ENCODE data around the gene SPACA4.

Gene SPACA4

DNA sequence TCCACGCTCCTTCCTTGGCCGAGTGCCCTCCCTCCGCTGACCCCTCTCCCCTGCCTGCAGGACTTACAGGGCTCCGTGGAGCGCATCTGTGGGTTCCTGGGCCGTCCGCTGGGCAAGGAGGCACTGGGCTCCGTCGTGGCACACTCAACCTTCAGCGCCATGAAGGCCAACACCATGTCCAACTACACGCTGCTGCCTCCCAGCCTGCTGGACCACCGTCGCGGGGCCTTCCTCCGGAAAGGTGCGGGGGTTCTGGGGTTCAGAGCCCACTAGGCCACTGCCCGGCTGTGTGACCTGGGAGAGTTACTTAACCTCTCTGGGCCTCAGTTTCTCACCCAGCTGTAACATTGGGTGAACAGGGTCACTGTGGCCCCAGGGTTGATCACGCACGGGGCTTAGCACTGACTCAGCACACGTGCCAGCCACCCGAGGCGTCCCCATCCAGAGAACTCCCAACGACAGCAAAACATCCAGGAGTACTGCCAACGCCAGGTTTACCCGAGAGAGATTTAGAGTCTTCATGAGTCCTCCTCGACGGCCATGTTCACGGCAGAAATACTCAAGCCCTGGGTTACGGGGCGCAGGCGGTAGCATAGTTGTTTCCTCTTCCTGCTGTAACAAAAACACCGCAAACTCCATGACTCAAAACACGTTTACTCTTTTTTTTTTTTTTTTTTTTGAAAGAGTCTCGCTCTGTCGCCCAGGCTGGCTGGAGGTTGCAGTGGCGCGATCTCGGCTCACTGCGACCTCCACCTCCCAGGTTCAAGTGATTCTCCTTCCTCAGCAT lies 9.7 kb upstream of the SPACA4 start:
- DNase-seq (ENCODE audit: low read depth in 2 of 2), result no peak

DNA sequence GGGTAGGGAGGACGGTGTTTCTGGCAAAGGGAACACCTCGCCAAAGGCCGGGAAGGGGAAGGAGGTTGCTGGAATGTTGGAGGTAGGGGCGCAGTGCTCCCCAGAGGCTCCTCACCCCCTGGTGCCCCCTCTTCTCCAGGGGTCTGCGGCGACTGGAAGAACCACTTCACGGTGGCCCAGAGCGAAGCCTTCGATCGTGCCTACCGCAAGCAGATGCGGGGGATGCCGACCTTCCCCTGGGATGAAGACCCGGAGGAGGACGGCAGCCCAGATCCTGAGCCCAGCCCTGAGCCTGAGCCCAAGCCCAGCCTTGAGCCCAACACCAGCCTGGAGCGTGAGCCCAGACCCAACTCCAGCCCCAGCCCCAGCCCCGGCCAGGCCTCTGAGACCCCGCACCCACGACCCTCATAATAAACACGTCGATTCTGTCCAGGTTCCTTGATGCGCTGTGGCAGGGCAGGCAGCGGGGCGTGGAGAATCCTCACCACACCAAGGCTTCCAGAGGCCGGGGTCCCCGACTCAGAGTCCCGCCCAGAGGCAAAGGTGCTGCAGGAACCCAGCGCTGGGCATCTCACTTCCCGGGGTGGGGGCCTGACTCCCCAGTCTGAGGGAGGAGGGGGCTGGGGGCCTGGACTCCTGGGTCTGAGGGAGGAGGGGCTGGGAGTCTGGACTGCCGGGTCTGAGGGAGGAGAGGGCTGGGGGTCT lies 7.4 kb upstream of the SPACA4 start:
- DNase-seq (ENCODE audit: low read depth in 2 of 2), result no peak

DNA sequence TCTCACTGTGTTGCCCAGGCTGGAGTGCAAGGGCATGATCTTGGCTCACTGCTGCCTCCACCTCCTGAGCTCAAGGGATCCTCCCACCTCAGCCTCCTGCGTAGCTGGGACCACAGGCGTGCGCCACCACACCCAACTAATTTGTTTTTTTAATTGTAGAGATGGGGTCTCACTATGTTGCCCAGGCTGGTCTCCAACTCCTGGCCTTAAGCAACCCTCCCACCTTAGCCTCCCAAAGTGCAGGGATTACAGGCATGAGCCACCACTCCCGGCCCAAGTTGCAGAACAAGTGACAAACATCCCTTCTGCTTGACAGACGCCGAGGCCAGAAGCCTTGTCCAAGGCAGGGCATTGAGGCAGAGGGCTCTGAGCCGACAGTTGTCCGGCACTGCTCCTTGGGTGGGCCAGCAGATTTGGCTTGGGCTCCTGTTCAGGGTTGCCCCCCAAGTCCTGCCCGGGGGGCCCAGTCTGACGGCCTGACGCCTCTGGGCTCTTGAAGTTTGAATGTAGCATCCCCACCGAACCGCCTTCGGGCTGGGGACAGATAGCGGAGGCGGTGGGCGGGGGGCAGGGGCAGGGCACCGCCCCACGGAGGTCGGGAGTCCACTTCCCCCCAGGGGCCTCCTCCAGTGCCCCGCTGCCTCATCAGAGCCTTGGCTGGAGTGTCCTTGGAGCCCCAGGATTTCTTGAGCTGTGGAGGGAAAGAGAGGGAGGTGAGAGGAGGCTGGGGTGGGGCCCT lies 5.7 kb upstream of the SPACA4 start:
- no peak for DNase-seq (ENCODE audit: low read depth in 2 of 2)

DNA sequence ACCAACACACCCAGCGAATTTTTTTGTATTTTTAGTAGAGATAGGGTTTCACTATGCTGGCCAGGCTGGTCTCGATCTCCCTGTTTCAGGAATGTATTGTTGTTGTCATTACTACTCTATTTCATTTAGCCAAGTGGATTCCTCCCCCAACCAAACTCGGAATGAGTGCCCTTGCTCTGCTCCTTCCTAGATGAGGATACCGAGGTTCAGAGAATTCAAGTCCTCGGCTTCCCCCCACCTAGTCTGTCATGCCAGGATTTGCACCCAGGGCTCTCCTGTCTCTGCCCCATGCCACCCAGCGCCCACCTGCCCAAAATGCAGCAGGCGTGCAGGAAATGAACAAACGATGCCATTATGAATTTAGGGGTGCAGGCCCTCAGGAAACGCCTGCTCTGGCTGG lies 3.5 kb upstream of the SPACA4 start:
- no peak for DNase-seq (ENCODE audit: low read depth in 2 of 2)

DNA sequence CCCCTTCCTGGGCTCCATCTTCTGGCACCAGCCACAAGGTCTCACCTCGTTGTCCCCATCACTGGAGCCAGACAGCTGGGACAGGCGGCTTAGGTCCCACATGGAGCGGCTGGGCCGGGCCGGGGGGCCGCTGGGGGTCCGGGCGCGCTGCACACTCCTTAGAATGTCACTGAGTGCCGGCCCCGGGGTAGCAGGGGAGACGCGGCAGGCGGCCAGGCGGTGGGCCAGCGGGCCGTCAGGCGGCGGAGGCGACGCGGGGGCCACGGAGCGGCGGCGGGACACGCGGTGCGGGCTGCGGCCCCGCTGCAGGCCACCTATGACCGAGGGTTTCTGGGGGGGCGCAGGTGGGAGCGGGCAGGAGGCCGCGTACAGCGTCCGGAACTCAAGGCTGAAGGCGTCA lies 3.1 kb upstream of the SPACA4 start:
- DNase-seq (ENCODE audit: low read depth in 2 of 2), result no peak

DNA sequence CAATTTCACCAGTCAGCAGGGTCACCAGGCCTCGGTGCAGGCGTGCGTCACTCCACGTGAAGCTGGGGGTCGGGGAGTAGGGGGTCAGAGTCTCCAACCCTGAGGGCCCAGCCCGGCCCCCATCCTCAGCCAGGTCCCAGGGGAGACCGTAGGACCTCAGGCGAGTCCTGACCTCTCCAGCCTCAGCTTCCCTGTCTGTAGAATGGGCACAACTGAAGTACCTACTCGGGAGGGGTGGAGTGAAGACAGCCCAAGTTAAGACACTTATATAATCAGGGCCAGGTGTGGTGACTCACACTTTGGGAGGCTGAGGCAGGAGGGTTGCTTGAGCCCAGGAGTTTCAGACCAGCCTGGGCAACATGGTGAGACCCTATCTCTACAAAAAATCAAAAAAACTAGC lies 2.7 kb upstream of the SPACA4 start:
- no peak for DNase-seq (ENCODE audit: low read depth in 2 of 2)

DNA sequence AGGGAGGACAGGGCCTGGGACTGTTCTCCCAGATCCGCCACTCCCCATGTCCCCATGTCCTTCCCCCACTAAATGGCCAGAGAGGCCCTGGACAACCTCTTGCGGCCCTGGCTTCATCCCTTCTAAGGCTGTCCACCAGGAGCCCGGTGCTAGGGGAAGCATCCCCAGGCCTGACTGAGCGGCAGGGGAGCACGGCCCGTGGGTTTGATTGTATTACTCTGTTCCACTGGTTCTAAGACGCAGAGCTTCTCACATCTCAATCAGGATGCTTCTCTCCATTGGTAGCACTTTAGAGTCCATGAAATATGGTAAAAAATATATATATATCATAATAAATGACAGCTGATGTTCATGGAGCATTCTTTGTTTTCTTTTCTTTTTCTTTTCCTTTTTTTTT lies 815 bp downstream of the SPACA4 start:
- DNase-seq (ENCODE audit: low read depth in 2 of 2), result no peak

DNA sequence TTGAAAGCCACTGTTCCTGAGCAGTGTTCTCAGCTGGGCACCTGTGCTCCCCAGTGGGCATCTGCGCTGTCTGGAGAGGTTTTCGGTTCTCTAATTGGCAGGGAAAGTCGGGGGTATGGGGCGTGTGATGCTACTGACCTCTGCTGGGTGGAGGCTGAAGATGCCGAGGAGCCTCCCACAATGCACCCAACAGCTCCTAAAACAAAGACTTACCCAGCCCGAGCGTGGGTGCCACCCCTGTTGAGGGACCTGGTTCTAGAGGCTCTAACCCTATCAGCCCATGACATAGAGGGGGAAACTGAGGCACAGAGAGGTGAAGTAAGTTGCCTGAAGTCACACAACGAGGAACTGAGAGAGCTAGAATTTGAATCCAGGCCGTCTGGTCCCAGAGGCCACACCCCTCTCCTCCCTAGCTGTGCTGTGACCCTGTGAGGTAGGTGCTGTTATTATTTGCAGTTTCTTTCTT lies 2.3 kb downstream of the SPACA4 start:
- no peak for DNase-seq (ENCODE audit: low read depth in 2 of 2)

DNA sequence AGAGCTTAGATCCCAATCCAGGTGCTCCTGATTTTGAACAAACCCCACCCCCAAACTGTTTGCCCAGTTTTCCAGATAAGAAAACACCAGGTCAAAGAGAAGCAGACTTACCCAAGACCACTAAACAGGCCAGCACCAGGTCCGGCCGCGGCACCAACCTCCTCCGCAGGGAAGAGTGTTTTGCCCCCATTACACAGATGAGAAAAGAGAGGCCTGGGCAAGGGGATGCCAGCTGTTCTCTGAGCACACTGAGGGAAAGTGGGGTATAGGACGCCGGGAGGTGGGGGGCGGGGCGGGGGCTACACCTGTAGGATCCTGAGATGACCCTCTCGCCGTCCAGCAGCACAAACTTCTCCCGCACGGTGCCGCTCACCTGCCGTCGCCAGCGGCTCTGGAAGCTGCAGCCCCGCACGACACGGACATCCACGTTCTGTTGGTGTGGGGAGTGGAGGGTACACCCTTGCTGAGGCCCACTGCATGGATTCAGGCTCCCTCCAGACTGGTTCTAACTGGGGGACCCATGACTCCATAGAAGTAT lies 3.1 kb downstream of the SPACA4 start:
- DNase-seq (ENCODE audit: low read depth in 2 of 2), result no peak

DNA sequence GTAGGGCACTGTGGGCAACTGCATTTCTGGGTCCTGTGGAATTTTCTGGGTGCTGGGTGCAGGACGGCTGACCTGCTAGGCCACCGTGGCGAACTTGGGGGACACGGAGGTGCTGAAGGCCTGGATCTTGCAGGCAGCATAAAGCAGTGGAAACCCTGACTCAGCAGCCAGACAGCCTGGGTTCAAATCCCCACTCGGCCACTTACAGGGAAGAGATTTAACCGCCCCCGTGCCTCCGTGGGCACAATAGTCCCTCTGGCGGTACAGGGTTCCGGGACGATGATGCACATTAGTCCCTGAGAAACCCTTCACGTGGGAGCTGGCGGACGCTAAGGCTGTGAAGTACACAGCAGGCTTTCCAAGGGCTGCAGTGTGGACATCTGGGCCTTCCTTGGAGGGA lies 5.3 kb downstream of the SPACA4 start:
- DNase-seq (ENCODE audit: low read depth in 2 of 2), result no peak

DNA sequence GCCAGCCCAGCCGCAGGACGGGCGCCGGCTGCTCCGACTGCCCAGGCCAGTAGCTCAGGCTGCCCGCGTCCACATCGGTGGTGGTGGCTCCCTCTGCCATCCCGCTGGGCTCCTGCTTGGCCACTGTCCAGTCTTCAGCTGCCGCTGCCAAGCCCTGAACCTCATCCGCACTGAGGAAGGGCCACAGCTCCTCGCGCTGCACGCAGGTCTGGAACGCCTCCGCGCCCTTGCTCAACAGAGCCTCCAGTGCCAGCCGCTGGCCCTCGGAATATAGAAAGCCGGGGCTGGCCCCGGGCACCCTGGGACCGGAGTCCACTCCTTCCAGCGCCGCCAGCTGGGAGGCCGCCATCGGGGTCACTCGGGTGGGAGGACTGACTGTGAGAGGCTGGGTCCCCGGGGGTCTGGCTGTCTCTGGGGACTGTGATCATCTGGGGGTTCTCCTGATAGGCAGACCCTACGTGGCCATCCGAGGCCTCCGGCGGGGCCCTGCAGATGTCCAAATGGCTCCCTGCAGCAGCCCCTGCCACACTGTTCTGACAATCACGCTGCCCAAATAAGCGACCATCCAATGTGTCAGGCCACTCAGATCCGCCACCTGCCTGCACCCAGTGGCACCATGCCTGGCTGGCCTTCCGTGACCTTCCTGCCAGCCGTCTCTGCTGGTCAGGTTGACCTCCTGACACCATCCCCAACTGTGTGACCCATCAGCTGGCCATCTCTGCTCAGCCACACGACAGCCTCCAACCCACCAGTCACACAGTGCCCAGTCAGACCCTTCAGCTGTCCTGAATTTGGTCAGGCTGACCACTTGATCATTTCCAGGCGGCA lies 6.7 kb downstream of the SPACA4 start:
- no peak for DNase-seq (ENCODE audit: low read depth in 2 of 2)

DNA sequence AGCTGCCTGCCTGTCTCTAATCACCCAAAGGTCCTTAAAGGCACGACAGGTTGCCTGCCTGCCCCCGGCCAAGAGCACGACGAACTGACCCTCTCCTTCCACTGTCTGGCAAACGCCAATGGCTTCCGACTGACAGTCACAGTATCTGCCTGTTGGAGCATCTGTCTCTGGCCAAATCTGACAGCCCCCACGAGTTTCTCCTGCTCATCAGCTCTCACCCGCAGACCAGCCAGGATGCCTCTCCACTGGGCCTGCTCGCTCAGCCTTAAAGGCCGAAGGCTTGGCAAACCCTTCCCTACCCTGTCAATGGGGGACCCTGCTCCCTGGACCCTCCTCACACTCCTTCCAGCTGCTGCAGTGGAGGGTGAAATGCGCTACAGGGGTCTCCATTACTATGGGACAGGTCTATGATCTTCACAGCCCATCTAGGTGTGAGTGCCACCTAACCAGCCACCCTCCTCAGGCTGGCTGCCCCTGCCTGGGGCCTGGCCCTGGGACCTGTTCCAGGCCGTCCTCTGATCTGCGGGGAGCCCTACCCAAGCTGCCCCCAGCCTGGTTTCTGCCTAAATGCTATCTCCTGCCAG lies 7.4 kb downstream of the SPACA4 start:
- DNase-seq (ENCODE audit: low read depth in 2 of 2), result no peak

DNA sequence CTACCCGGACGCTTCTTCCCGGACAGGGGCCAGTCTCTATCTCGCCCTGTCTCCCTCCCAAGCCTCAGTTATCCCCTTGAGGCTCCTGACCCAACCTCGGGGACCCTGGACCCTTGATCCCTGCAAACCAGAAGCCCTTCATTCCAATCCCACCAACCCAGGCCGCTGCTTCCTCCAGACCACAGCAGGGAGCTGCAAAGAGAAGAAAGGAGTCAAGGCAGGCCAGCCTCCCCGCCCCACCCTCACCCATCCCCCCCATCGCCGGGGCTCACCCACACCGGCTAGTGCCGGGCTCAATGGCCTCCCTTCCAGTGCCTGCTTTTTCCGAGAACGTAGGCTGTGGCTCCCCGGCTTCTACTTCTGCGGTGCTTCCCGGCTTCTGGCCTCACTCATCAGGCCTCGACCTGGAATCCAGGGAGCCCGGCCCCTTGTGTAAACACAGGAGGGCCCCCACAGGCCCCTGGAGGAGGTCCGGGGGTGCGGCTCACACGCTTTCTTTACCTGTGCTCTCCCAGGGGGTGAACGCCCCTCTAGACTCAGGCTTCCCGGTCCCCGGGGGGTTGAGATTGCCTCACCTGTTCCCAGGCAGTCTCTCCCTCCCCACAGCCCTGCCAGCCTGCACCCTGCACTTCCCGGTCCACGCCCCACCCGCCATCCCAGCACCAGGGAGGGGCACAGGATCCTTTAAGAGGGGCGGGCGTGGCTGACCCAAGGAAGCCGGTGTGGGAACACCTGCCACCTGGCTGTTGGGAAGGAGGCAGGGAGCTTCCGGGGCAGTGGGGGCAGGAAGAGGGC lies 8.1 kb downstream of the SPACA4 start, which contains the start of gene FAM83E:
TSS of gene FAM83E (minus strand) at position 641 of the 795 bp plus-strand sequence. CDS start 1,704 bp downstream, outside the sequence.
- no peak for DNase-seq (ENCODE audit: low read depth in 2 of 2)

DNA sequence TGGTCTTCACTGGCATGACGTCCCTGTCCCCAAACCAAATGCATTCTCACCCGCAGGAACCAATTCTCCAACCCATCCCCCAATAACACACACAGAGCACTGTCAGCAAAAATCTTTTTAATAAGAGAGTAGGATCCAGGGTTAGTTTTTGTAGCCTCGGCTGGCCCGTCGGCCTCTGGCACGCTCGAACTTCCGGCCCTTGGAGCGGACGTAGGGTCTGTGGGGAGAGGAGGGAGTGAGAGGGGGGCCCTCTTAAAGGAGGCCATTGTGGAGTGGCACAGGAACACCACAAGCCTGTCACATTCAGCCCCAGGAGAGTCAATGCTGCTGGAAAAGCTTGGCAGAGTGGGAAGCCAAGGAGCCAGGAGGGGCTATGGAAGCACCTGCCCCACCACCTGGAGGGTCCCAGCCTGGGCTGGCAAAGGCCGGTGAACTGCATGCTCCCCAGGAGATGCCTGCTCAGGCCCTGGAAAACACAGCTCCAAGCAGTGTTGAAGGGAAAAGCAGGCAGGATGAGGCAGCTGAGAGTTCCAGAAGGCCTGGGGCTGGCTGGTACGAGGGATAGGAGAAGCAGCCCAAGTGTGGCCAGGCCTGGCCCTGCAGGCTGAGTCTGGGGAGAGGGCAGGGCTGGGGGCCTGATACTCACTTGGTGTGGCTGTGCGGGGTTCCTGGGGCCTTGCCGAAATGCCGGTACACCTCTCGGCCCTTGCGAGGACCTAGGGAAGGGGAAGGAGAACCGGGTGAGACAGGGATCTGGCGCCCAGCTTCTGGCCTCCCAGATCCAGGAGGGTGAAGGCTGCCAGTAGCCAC lies 8.9 kb downstream of the SPACA4 start:
- no peak for DNase-seq (ENCODE audit: low read depth in 2 of 2)

DNA sequence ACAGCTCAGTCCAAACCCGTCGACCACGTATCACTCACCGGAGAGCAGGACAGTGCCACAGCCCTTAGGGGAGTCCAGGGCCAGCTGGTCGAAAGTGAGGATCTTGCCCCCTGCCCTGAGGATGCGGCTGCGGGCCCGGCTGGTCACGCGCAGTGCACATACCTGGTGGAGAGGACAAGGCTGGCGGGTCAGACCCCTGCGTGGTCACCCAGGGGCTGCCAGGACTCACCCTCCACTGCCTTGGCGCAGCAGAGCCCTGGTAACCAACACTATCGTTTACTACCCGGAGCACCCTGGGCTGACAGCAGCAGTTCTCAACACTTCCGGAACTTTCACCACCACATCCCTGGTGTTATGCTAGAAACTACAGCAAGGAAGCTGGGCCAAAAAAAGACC lies 9.5 kb downstream of the SPACA4 start:
- DNase-seq (ENCODE audit: low read depth in 2 of 2), result no peak

DNA sequence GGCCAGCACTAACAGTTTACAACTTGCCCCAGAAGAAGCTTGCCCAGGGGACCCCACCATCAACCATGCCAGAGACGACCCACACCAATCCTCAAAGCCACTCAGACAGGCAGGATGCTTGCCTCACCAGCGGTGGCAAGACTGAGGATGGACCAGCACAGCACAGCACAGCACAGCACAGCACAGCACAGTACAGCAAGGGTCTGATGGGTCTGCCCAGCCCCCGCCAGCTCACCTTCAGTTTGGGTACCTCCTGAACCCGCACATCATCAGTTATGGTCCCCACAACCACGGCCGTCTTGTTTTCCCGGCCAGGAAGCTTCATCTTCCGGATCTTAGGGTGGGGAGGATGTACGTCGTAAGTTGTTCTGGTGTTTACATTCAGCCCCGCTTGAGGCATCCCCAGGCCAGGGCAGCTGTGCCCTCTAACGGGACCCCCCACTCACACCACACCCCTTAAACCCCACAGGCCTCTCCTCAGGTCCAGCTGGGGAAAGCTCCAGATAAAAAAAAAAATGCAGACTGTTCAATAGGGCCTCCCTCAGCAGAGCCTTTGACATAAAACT lies 10.0 kb downstream of the SPACA4 start:
- DNase-seq (ENCODE audit: low read depth in 2 of 2), result no peak

DNA sequence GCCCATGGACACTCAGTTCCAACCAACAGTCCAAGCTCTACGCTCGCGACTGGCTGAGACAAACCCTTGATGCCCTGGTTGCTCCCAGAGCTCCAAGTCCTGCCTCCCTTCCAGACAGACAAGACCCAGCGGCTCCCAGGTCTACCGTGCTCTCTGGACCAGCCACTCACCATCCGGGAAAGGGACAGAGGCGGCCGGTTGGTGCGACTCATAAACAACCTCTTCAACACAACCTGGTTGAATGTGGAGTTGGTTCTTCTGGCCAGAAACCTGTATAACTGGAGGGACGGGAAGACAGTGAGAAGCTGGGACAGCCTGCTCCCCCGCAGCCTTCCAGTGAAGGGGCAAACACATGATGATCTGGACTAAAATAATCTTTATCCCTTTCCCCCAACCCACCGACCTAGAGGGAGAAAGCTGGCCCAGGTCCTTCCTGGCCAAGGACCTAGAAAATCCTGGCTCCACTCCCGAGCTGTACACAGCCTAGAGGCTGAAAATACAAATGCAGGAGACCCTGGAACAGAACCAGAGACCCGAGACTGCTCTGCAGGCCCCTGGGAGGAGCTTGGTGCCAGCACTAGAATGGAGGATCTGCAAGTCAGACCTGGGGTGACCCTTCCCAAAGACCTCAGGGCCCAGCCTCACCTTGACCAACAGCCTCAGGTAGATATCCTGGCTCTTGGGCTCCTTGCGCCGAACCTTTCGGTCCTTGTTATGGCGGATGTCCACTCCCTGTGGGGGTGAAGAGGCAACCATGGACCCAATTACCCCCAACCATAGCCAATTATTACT lies 10.8 kb downstream of the SPACA4 start:
- no peak for DNase-seq (ENCODE audit: low read depth in 2 of 2)

DNA sequence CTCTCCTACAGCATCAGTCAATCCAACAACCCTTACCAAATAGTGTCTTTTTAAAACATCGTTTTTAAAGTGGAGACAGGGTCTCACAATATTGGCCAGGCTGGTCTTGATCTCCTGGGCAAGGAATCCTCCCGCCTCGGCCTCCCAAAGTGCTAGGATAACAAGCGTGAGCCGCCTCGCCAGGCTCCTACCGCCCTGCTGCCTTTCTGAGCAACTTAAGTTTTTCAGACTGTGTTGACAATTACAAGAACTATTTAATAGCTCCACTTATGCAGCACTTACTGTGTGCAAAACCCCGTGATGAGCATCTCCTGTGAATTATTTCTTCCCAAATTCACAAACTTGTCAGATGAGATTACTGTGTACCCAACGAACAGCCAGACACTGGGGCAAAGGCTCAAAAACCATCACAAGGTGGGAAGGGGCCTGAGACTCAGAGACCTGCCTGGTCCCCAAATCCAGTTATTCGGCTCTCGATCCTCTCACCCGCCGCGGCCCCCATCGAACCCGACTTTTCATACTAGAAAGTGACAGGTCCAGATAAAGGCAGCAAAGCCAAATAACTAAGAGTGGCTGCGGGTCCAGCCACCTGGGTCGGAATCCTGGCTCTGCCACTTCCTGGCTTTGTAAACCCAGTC lies 11.9 kb downstream of the SPACA4 start:
- DNase-seq (ENCODE audit: low read depth in 2 of 2), result no peak
